GM18520 (cell line): ENCODE data around the gene PTAFR.

Experiments
- ATAC-seq: cut with Tn5 transposase; IDR thresholded peaks from one replicate; pipeline ENCODE4 v1.9.1; 2021; ENCODE audit not compliant: unreplicated experiment

Gene PTAFR

GRCh38 chr1:28178690-28179485 lies 2.4 kb upstream of the PTAFR start:
- ATAC-seq, result no peak

DNA sequence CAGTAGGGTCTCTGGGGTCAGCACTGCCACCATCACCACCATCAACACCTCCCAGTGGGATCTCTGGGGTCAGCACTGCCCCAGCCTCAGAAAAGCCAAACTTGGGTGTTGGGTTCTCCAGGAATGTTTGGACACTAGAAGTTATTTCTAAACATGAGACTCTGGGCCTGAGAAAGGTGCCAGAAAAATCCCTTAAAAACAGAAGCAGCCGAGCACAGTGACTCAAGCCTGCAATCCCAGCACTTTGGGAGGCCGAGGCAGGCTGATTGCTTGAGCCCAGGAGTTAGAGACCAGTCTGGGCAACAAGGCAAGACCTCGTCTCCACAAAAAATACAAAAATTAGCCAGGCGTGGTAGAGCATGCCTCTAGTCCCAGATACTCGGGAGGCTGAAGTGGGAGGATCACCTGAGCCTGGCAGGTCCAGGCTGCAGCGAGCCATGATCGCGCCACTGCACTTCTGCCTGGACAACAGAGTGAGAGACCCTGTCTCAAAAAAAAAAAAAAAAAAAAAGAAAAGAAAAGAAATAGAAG lies 470 bp downstream of the PTAFR start:
- ATAC-seq, result no peak

DNA sequence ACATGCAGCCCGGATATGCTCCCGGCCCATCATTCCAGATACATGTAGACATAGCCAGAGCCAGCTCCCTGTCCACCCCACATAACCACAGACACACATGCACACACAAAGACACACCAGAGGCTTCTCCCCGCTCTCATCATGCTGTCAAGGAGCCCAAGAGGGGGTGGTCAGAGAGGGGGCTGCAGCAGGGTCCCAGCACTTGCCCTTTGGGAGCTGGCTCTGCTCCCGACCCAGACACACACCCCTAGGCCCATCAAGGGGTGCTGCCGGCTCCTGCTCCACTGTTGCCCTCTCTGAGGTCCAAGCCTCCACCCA lies 2.6 kb downstream of the PTAFR start:
- no peak for ATAC-seq

DNA sequence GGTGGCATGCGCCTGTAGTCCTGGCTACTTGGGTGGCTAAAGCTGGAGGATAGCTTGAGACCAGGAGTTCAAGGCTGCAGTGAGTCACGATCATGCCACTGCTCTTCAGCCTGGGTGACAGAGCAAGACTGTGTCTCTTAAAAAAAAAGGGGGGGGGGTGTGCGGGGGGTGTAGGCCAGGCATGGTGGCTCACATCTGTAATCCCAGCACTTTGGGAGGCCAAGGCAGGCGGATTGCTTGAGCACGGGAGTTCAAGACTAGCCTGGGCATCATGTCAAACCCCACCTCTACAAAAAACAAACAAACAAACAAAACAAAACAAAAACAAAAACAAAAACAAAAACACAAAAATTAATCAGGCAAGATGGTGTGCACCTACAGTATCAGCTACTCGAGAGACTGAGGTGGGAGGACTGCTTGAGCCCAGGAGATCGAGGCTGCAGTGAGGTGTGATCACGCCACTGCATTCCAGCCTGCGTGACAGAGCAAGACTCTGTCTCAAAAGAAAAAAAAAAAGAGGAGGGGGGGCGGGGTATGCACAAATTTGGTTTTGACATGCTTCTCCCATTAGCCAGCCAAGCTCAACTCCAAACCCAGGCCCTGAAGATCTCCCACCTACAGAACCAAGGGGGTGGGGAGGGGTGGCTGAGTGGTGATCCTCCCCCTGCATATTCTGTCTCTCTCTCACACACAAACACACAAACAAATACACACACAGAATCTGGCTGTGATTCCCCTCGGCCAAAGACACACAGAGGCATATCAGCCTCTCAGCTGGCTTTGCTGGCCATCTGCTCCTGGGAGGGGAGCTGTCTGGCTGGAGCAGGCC lies 3.1 kb downstream of the PTAFR start:
- no peak for ATAC-seq

DNA sequence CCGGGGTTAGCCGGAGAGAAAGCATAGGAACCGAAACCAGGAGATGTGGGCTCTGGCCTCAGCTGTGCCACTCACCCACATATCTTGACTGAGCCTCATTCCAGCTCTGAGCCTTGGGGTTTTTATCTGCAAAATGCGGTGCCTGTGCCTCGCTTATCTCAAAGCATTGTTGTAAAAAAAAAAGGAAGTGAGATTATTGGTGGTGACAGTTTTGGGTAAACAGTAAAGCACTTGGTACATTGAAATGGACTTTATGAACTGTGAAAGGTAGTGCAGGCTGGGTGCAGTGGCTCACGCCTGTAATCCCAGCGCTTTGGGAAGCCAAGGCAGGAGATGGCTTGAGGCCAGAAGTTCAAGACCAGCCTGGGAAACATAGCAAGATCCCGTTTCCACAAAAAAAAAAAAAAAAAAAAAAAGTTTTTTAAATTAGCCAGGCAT lies 3.8 kb downstream of the PTAFR start:
- ATAC-seq, result peak; percentile 78

- no peak for ATAC-seq
Measured at GRCh38 chr1:28171246-28171645, 5.2 kb downstream of the PTAFR start.

GRCh38 chr1:28170001-28170596 lies 6.4 kb downstream of the PTAFR start:
- no peak for ATAC-seq

DNA sequence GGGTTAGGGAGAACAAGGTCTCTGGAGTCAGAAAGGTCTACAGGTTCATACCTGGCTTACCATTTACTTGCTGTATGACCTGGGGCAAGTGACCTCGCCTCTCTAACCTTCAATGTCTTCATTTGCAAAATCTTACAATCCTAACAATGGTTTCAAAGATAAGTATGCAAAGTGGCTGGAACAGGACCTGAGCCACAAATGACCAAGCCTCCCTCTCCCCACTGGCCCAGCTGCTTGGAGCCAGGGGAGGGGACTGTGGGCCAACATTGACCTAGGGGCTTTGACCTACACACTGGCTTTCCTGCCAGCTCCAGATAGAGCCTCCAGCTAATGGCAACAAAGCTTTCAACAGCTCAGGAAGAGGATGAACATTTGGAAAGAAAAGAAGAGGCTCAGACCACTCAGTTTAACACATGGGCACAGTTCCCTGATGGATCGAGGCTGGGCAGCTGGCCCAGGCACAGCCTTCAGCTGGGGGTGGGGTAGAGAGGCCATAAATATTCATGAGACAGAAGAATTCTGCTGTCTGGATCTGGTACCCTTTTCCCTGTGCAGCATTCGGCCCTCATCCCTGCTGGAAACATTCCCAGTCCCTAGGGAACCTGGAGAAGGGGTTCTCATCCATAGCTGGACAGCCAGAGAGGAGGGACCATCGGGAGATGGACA lies 12.9 kb downstream of the PTAFR start:
- no peak for ATAC-seq

DNA sequence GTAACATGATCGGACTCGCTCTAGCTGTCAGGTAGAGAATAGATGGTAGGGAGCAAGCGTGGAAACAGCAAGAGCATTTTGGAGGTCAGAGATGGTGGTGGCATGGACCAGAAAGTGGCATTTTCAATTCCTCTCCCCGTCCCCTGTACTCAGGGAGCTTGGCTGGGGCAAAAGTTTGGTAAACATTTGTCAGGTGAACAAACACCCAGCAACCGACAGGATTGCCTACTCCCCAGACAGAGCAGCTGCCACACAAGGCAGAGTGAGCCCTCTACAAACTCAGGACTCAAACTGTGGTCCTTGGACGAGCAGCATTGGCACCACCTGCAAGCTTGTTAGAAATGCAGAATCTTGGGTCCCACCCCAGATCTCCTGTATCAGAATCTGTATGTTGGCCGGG lies 14.3 kb downstream of the PTAFR start:
- no peak for ATAC-seq

GRCh38 chr1:28161751-28162150 lies 14.7 kb downstream of the PTAFR start:
- ATAC-seq, result no peak

GRCh38 chr1:28160782-28161266 lies 15.7 kb downstream of the PTAFR start:
- no peak for ATAC-seq

DNA sequence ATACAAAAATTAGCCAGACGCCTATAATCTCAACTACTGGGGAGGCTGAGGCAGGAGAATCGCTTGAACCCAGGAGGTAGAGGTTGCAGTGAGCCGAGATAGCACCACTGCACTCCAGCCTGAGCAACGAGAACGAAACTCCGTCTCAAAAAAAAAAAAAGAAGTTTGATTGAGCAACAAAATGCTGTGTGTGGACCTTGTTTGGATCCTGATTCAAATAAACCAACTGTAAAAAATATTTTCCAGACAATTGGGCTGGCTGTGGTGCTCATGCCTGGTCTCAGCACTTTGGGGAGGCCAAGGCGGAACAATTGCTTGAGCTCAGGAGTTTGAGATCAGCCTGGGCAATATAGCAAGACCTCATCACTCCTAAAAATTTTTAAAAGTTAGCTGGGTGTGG lies 16.8 kb downstream of the PTAFR start:
- no peak for ATAC-seq

DNA sequence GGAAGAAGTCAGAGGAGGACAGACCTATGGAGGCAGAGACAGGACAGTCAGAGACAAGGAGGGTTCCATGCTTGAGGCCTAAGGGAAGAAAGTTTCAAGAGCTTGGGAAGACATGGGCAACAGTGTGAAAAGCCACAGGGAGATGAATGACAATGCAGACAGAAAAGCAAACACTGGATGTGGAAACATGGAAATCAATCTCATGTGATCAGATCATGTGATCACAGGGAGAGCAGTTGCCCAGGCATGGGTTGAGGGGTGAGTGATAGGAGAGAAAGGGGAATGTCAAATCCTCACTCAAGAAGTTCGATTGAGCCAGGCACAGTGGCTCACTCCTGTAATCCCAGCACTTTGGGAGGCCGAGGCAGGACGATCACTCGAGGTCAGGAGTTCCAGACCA lies 17.2 kb downstream of the PTAFR start:
- ATAC-seq, result no peak

DNA sequence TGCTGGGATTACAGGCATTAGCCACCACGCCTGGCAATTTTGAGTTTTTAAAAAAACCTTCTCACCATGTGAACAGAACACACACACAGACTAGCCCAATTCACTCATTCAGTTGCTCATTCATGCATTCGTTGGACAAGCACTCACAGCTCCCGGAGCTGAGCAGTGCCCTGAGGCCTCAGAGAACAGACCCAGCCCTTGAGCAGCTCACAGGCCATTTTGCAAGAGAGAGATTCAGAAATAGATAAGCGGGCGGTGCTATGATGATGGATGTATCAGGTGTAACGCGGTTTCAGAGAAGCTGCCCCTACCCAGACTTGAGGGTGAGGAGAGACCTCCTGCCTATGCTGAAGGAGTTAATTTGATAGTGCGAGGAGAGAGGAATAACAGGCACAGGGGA lies 18.6 kb downstream of the PTAFR start:
- ATAC-seq, result no peak

GRCh38 chr1:28156821-28157220 lies 19.7 kb downstream of the PTAFR start:
- no peak for ATAC-seq

- ATAC-seq, result no peak
Measured at GRCh38 chr1:28155628-28156027, 20.9 kb downstream of the PTAFR start.

GRCh38 chr1:28154078-28154594 lies 22.4 kb downstream of the PTAFR start:
- no peak for ATAC-seq

DNA sequence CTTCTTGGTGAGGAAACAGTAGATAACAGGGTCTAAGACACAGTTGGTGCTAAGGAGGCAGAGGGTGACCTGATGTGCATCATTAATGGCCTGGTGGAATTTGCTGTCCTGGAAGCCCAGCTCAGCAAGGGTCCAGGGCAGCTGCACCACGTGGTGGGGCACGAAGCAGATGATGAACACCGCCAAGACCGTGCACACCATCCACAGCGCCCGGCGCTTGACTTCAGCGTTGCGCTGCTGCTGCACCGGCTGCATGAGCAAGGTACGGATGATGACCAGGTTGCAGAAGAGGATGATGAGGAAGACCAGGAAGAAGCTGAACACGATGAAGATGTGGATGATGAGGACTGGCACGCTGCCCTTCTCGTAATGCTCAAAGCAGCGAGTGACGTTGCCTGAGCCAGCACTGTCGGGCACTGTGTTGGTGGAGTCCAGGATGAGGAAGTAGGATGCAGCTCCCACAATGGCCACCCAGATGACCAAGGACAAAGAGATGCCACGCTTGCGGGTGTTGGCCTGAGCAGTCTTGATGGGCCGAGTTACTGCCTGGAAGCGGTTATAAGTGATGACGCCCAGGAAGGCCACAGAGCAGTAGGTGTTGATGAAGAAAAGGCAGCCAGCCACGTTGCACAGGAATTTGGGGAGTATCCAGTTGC lies 26.2 kb downstream of the PTAFR start:
- ATAC-seq, result no peak

DNA sequence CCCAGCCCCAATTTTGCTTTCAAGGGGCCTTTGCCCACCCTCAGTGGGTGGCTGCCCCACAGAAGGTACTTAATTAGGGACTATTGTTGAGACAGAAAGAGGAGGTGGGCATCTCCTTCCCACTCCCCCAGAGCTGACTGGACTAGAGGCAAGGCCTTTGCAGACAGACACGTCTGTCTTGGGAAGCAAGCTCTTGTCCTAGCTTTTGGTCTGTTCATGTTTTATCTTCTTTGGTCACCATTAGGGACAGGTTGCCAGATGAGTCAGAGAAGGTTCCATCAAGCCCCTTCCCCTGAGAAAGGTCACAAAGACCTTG lies 27.7 kb downstream of the PTAFR start:
- ATAC-seq, result no peak

DNA sequence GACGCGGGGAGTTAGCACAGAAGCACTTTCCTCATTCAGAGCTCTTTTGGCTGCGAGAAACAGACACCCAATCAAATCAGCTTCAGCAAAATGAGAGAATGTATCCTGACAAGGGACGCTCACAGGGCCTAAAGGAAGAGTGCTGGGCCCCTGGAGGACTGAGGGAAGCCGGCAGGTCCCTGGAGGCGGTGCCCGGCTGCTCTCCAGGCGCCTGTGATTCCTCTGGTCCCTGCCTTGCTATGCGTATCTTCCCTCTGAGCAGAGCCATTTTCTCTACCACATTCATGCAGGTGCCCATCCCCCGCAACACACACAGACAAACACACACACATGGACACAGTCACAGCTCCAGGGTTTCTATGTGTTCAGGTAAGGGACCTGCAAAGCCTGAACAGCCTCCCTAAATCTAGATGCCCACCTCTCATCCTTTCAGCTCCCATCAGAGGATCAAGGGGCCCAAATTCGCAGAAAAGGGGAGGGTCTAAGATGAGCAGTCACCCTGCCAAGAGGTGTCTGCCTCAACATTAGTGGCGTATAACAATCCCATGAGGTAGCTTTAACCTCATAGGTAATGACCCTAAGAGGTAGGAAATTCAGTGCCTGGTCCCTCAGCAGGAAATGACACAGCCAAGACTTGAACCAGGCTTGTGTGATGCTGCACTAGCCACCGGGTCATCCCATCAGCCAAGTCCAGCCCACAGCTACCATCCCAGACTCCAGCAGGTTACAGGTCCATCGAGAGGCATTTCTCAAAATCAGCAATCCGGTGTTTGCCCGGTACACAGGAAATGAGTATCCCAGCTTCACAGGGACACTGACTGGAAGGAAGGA lies 29.0 kb downstream of the PTAFR start:
- no peak for ATAC-seq
